Measurements from ENCODE around the gene DGKI.

- TF ChIP-seq CTCF (conservative IDR thresholded peaks at IDR 0.05) (no peak), EZH2 (IDR thresholded peaks at IDR 0.05; ENCODE audit: low read depth) (no peak)
These were observed 345.2 kb downstream of the DGKI start for GRCh38 chr7:137501562-137501961.
